HepG2 (cell line): Measurements from ENCODE around the gene CABLES2. TPM values are rescaled to one million over a fixed set of nuclear protein-coding genes. Genes with fewer than 3 reads are reported as not detected.

Experiments
- CHCHD3 ChIP-seq: sonication (generic); formaldehyde crosslinking; IDR thresholded peaks from 2 replicates; pipeline ENCODE4 v1.8.0; 2022; ENCODE audit warnings: mild to moderate bottlenecking, missing genetic modification reagents, moderate library complexity
- KLF12 ChIP-seq: sonication (generic); formaldehyde crosslinking; IDR thresholded peaks from 2 replicates; pipeline ENCODE4 v1.4.0; 2020; ENCODE audit warnings: missing genetic modification reagents, borderline replicate concordance
- NFATC3 ChIP-seq: sonication (generic); formaldehyde crosslinking; IDR thresholded peaks from 2 replicates; pipeline ENCODE4 v1.5.1; 2020; ENCODE audit warnings: mild to moderate bottlenecking, missing genetic modification reagents
- PHF21A ChIP-seq: sonication (generic); formaldehyde crosslinking; IDR thresholded peaks from 2 replicates; pipeline ENCODE4 v1.5.0; 2020; ENCODE audit warnings: mild to moderate bottlenecking, missing genetic modification reagents
- RFX5 ChIP-seq: IDR thresholded peaks from 2 replicates; pipeline ENCODE4 v1.6.1; 2011; ENCODE audit warnings: low read depth, low read length, improper control_type of control experiment
- SRSF4 ChIP-seq: fragments of 200-400 bp; formaldehyde crosslinking; IDR thresholded peaks from one replicate; pipeline ENCODE4 v1.6.1; 2018; ENCODE audit warnings: mild to moderate bottlenecking, low read depth, low read length, moderate library complexity; ENCODE audit not compliant: poor library complexity, severe bottlenecking
- SUZ12 ChIP-seq: fragments of 150-350 bp; IDR thresholded peaks from 2 replicates; pipeline ENCODE4 v1.6.1; 2014; ENCODE audit warnings: low read depth, low read length
- ZMYM3 ChIP-seq: sonication (generic); formaldehyde crosslinking; IDR thresholded peaks from 2 replicates; pipeline ENCODE4 v1.5.1; 2020; ENCODE audit warnings: mild to moderate bottlenecking, missing genetic modification reagents
- ZNF460 ChIP-seq: sonication (generic); formaldehyde crosslinking; IDR thresholded peaks from 2 replicates; pipeline ENCODE4 v1.5.1; 2020; ENCODE audit warnings: missing genetic modification reagents, mild to moderate bottlenecking, borderline replicate concordance
- ZNF484 ChIP-seq: sonication (generic); formaldehyde crosslinking; IDR thresholded peaks from 2 replicates; pipeline ENCODE4 v1.5.1; 2020; ENCODE audit warnings: mild to moderate bottlenecking, low read depth, missing genetic modification reagents, borderline replicate concordance
- ZNF776 ChIP-seq: sonication (generic); formaldehyde crosslinking; IDR thresholded peaks from 2 replicates; pipeline ENCODE4 v1.4.0; 2020; ENCODE audit warnings: mild to moderate bottlenecking, missing genetic modification reagents
- ZNF839 ChIP-seq: sonication (generic); formaldehyde crosslinking; IDR thresholded peaks from 2 replicates; pipeline ENCODE4 v1.4.0; 2020; ENCODE audit warnings: missing genetic modification reagents, mild to moderate bottlenecking, borderline replicate concordance
- polyA plus RNA-seq, 8 experiments: library from polyadenylated mRNA; depleted of rRNA in 3 of 8; stranded (reverse) in 7 of 8; unstranded in 1 of 8; fragments of >200 nt; fragmentation: Illumina TruSeq in 4 of 8; extraction: Trizol in 4 of 8; gene quantifications; 2 replicates each; pipeline versions ENCODE4 v1.2.1 to v1.2.3, GENCODE V29; 2011 to 2016; ENCODE audit warnings: low read depth in 4 of 8, missing spikeins in 1 of 8, mixed read lengths in 1 of 8; ENCODE audit not compliant: insufficient read depth in 1 of 8
- total RNA-seq, 5 experiments: library from RNA; depleted of rRNA; stranded (reverse); fragments of >200 nt; fragmentation: Illumina TruSeq; extraction: Trizol; gene quantifications; 2 replicates each; pipeline ENCODE4 v1.2.3, GENCODE V29; 2016; ENCODE audit warnings: low read depth in 1 of 5
- TF ChIP-seq, protein P1 (sequence below), 2 experiments: sonication (generic) in 1 of 2; formaldehyde crosslinking in 1 of 2; IDR thresholded peaks; 2 replicates each; pipeline versions ENCODE4 v1.4.0 to v1.6.1; 2018 to 2020; ENCODE audit warnings: missing genetic modification reagents in 2 of 2, borderline replicate concordance in 1 of 2, low read depth in 1 of 2, mild to moderate bottlenecking in 1 of 2, missing biosample characterization in 1 of 2
- TF ChIP-seq, protein P2 (sequence below): sonication (generic); formaldehyde crosslinking; IDR thresholded peaks from 2 replicates; pipeline ENCODE4 v1.5.0; 2020; ENCODE audit warnings: mild to moderate bottlenecking, missing genetic modification reagents, borderline replicate concordance
- TF ChIP-seq, protein P3 (sequence below): sonication (generic); formaldehyde crosslinking; IDR thresholded peaks from 2 replicates; pipeline ENCODE4 v1.5.1; 2020; ENCODE audit warnings: missing genetic modification reagents, mild to moderate bottlenecking, borderline replicate concordance
- TF ChIP-seq, protein P4 (sequence below): sonication (generic); formaldehyde crosslinking; IDR thresholded peaks from 2 replicates; pipeline ENCODE4 v1.5.0; 2020; ENCODE audit warnings: mild to moderate bottlenecking, missing genetic modification reagents, borderline replicate concordance

CABLES2 gene
- total and polyA plus RNA-seq, 2 of the 13 experiments (the other 11 are each of a cell fraction or from before 2014, with no cell fraction given), result 5.2 to 9.7 TPM

DNA sequence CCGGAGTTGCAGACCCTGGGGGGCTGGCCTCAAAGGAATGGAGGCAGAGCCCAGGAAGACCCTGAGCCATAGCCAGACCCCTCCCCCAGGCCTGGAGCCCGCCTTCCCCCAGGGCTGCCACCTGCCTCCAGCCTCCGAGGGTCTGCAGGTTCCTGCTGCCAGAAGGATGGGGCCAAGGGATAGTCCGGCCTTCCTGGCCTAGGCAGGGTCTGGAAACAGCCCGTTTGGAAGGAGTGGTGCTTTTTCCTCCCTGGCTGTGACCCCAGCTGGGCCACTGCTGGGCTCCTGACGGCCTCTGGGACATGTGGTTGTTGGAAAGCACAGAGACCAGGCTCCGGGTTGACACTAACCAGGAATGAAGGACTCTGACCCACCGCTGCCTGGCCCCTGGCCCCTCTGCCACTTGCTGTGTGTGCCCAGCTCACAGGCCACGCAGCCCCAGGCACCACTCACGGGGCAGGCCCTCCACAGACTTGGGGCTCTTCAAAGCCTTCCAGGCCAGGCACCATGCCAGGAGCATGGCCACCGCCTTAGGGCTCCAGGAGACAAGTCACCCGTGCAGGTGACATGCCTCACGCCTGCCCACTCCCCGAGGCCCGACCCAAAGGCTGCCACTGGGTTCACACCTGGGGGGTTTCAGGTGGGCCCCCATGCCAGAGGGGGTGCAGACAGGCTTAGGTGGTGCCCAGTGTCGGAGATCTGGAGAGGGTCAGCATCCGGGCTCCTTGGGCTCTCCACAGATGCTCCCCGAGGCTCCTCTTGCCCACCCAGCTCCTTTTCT, 36.1 kb downstream of the CABLES2 start (continued):
- TF ChIP-seq, protein P1, sequence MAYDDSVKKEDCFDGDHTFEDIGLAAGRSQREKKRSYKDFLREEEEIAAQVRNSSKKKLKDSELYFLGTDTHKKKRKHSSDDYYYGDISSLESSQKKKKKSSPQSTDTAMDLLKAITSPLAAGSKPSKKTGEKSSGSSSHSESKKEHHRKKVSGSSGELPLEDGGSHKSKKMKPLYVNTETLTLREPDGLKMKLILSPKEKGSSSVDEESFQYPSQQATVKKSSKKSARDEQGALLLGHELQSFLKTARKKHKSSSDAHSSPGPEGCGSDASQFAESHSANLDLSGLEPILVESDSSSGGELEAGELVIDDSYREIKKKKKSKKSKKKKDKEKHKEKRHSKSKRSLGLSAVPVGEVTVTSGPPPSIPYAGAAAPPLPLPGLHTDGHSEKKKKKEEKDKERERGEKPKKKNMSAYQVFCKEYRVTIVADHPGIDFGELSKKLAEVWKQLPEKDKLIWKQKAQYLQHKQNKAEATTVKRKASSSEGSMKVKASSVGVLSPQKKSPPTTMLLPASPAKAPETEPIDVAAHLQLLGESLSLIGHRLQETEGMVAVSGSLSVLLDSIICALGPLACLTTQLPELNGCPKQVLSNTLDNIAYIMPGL (CRISPR knock-in tag; IDR thresholded peaks at IDR 0.05; ENCODE audit: borderline replicate concordance in 1 of 2, low read depth in 1 of 2), result peak in 1 of 2 experiments; percentile 57; a peak in 2 of 4 replicates
- TF ChIP-seq, protein P2, sequence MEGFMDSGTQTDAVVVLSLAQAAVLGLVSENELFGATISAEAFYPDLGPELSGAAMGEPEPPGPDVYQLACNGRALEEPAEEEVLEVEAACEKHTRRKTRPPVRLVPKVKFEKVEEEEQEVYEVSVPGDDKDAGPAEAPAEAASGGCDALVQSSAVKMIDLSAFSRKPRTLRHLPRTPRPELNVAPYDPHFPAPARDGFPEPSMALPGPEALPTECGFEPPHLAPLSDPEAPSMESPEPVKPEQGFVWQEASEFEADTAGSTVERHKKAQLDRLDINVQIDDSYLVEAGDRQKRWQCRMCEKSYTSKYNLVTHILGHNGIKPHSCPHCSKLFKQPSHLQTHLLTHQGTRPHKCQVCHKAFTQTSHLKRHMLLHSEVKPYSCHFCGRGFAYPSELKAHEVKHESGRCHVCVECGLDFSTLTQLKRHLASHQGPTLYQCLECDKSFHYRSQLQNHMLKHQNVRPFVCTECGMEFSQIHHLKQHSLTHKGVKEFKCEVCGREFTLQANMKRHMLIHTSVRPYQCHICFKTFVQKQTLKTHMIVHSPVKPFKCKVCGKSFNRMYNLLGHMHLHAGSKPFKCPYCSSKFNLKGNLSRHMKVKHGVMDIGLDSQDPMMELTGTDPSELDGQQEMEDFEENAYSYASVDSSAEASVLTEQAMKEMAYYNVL, result peak; percentile 82; the same call in 1 of the 2 replicates
- peak; percentile 64; the same call in 1 of the 2 replicates for TF ChIP-seq ZNF460 (CRISPR knock-in tag)
- TF ChIP-seq, protein P3, sequence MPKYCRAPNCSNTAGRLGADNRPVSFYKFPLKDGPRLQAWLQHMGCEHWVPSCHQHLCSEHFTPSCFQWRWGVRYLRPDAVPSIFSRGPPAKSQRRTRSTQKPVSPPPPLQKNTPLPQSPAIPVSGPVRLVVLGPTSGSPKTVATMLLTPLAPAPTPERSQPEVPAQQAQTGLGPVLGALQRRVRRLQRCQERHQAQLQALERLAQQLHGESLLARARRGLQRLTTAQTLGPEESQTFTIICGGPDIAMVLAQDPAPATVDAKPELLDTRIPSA (CRISPR knock-in tag), result no peak
- TF ChIP-seq CHCHD3 (CRISPR knock-in tag), result no peak
- peak; percentile 28 for TF ChIP-seq PHF21A
- no peak for TF ChIP-seq SUZ12
- no peak for TF ChIP-seq ZNF484 (CRISPR knock-in tag)
- no peak for TF ChIP-seq KLF12 (CRISPR knock-in tag)
- TF ChIP-seq SRSF4, result no peak
- peak; percentile 85 for TF ChIP-seq ZMYM3
- TF ChIP-seq ZNF776 (CRISPR knock-in tag), result peak; percentile 59; the same call in 1 of the 2 replicates
- TF ChIP-seq, protein P4, sequence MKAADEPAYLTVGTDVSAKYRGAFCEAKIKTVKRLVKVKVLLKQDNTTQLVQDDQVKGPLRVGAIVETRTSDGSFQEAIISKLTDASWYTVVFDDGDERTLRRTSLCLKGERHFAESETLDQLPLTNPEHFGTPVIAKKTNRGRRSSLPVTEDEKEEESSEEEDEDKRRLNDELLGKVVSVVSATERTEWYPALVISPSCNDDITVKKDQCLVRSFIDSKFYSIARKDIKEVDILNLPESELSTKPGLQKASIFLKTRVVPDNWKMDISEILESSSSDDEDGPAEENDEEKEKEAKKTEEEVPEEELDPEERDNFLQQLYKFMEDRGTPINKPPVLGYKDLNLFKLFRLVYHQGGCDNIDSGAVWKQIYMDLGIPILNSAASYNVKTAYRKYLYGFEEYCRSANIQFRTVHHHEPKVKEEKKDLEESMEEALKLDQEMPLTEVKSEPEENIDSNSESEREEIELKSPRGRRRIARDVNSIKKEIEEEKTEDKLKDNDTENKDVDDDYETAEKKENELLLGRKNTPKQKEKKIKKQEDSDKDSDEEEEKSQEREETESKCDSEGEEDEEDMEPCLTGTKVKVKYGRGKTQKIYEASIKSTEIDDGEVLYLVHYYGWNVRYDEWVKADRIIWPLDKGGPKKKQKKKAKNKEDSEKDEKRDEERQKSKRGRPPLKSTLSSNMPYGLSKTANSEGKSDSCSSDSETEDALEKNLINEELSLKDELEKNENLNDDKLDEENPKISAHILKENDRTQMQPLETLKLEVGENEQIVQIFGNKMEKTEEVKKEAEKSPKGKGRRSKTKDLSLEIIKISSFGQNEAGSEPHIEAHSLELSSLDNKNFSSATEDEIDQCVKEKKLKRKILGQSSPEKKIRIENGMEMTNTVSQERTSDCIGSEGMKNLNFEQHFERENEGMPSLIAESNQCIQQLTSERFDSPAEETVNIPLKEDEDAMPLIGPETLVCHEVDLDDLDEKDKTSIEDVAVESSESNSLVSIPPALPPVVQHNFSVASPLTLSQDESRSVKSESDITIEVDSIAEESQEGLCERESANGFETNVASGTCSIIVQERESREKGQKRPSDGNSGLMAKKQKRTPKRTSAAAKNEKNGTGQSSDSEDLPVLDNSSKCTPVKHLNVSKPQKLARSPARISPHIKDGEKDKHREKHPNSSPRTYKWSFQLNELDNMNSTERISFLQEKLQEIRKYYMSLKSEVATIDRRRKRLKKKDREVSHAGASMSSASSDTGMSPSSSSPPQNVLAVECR, result peak; percentile 65; the same call in 1 of the 2 replicates
- 0 out of 2 replicates have a peak, but pooled peaks have one; percentile 51 for TF ChIP-seq NFATC3 (CRISPR knock-in tag)
- no peak; the same call in 1 of the 2 replicates for TF ChIP-seq ZNF839 (CRISPR knock-in tag)
- no peak for TF ChIP-seq RFX5
